Activated CD4-positive, CD25-positive, alpha-beta regulatory T cell (primary cell): ENCODE measurements around the gene CCIN.
"Not testable (repeated sequence)": the region's sequence is repeated elsewhere in the genome, so short reads cannot be mapped to it uniquely, and the experiment has no call there.

Experiments used
- DNase-seq, 4 experiments: peaks; one replicate each; lab custom pipeline; 2025; lab: John Stamatoyannopoulos, UW

CCIN gene

GRCh38 chr9:36169166-36169565 lies at the start of gene CCIN:
Gene CCIN, plus strand, starts transcription at chr9:36169388. Its CDS starts 115 bp downstream, at chr9:36169503.
- DNase-seq: no peak

GRCh38 chr9:36119476-36119875 lies 49.7 kb upstream of the CCIN start:
- no peak for DNase-seq

- no peak for DNase-seq
Measured at GRCh38 chr9:36120705-36121104, 48.5 kb upstream of the CCIN start.

- DNase-seq: no peak
Measured at GRCh38 chr9:36121971-36122370, 47.2 kb upstream of the CCIN start.

GRCh38 chr9:36123515-36123914 lies 45.7 kb upstream of the CCIN start:
- DNase-seq: no peak

GRCh38 chr9:36125062-36125855 lies 43.9 kb upstream of the CCIN start:
- DNase-seq: no peak

- DNase-seq: no peak
Measured at GRCh38 chr9:36126016-36126730, 43.0 kb upstream of the CCIN start.

GRCh38 chr9:36127652-36128244 lies 41.4 kb upstream of the CCIN start:
- DNase-seq: no peak

GRCh38 chr9:36128349-36128748 lies 40.8 kb upstream of the CCIN start:
- no peak for DNase-seq

GRCh38 chr9:36129139-36129538 lies 40.0 kb upstream of the CCIN start:
- no peak for DNase-seq

- not testable (repeated sequence) for DNase-seq
Measured at GRCh38 chr9:36131666-36132065, 37.5 kb upstream of the CCIN start.

GRCh38 chr9:36132086-36132485 lies 37.1 kb upstream of the CCIN start:
- DNase-seq: no peak

GRCh38 chr9:36134761-36135505 lies 34.3 kb upstream of the CCIN start:
- DNase-seq: no peak

GRCh38 chr9:36135741-36136271 lies 33.4 kb upstream of the CCIN start:
- DNase-seq: no peak

- peak; percentile 53 to 68 (median 59) for DNase-seq
Measured at GRCh38 chr9:36136272-36136893, 32.8 kb upstream of the CCIN start, which contains the start of gene GLIPR2. Gene GLIPR2, plus strand, starts transcription at chr9:36136733. Its CDS starts 46 bp downstream, at chr9:36136779.

- DNase-seq: no peak
Measured at GRCh38 chr9:36136894-36137391, 32.2 kb upstream of the CCIN start.

GRCh38 chr9:36137392-36138004 lies 31.7 kb upstream of the CCIN start:
- DNase-seq: no peak

GRCh38 chr9:36138496-36138895 lies 30.7 kb upstream of the CCIN start:
- no peak for DNase-seq

- no peak for DNase-seq
Measured at GRCh38 chr9:36138901-36139300, 30.3 kb upstream of the CCIN start.
